Activated CD4-positive, alpha-beta T cell treated with anti-CD3 and anti-CD28 coated beads for 24 hours (primary cell): ENCODE results near the gene ENOX2.

Source experiments
- DNase-seq, 2 donors: peaks; one replicate each; pipeline ENCODE4 v3.0.0-alpha.2; 2020; ENCODE audit warnings: low read depth in 2 of 2

ENOX2 gene

GRCh38 chrX:130631011-130631410, 272.0 kb downstream of the ENOX2 start:
- DNase-seq: no peak

- DNase-seq: no peak
Measured at GRCh38 chrX:130628516-130628915, 274.5 kb downstream of the ENOX2 start.

- DNase-seq: no peak
Measured at GRCh38 chrX:130626521-130626920, 276.5 kb downstream of the ENOX2 start.

GRCh38 chrX:130625386-130625785, 277.6 kb downstream of the ENOX2 start:
- DNase-seq: no peak

- DNase-seq: no peak
Measured at GRCh38 chrX:130623518-130623917, 279.5 kb downstream of the ENOX2 start.

- no peak for DNase-seq
Measured at GRCh38 chrX:130615941-130616340, 287.1 kb downstream of the ENOX2 start.

- no peak for DNase-seq
Measured at GRCh38 chrX:130607431-130607830, 295.6 kb downstream of the ENOX2 start.

- DNase-seq: no peak
Measured at GRCh38 chrX:130606425-130606824, 296.6 kb downstream of the ENOX2 start.

GRCh38 chrX:130604882-130605281, 298.1 kb downstream of the ENOX2 start:
- no peak for DNase-seq

- DNase-seq: no peak
Measured at GRCh38 chrX:130594453-130594916, 308.5 kb downstream of the ENOX2 start.

GRCh38 chrX:130593911-130594310, 309.1 kb downstream of the ENOX2 start:
- DNase-seq: no peak

- no peak for DNase-seq
Measured at GRCh38 chrX:130592204-130592603, 310.8 kb downstream of the ENOX2 start.

GRCh38 chrX:130578906-130579305, 324.1 kb downstream of the ENOX2 start:
- no peak for DNase-seq

GRCh38 chrX:130577431-130577830, 325.6 kb downstream of the ENOX2 start:
- DNase-seq: no peak

- peak; percentile 0 to 5 for DNase-seq
Measured at GRCh38 chrX:130575831-130576389, 327.1 kb downstream of the ENOX2 start.
